Thyroid gland (tissue), 4 donors: ENCODE measurements around the gene KRTAP4-3. TPM values are rescaled to one million over a fixed set of nuclear protein-coding genes. Genes with fewer than 3 reads are reported as not detected.
"Not testable (repeated sequence)": the region's sequence is repeated elsewhere in the genome, so short reads cannot be mapped to it uniquely, and the experiment has no call there.

Experiments
- DNase-seq, 2 donors: peaks; one replicate each; pipeline ENCODE4 v3.0.0-alpha.2; 2019
- H3K27ac ChIP-seq, 3 donors: fragments of 200-600 bp; sonication (generic); 1 replicate in 2 of 3; 2 replicates in 1 of 3; pipeline ENCODE4 v1.5.1; 2016 to 2019; ENCODE audit warnings: mild to moderate bottlenecking in 1 of 3, moderate library complexity in 1 of 3
- H3K27me3 ChIP-seq: fragments of 200-600 bp; sonication (generic); one replicate; pipeline ENCODE4 v1.5.1; 2019
- H3K36me3 ChIP-seq, 2 donors: fragments of 200-600 bp; sonication (generic); one replicate each; pipeline ENCODE4 v1.5.1; 2016 to 2019
- H3K4me1 ChIP-seq, 2 donors: fragments of 200-600 bp; sonication (generic); one replicate each; pipeline ENCODE4 v1.5.1; 2017 to 2019
- H3K4me3 ChIP-seq, 3 donors: fragments of 200-600 bp; sonication (generic); replicated peaks in 1 of 3; 1 replicate in 2 of 3; 2 replicates in 1 of 3; pipeline ENCODE4 v1.5.1; 2016; ENCODE audit warnings: mild to moderate bottlenecking in 1 of 3
- H3K9me3 ChIP-seq: fragments of 200-600 bp; sonication (generic); one replicate; pipeline ENCODE4 v1.5.1; 2017
- CTCF ChIP-seq, 6 experiments: fragments of 200-600 bp in 3 of 6; fragments of 450-650 bp in 3 of 6; sonication (generic) in 3 of 6; IDR thresholded peaks; one replicate each; pipeline ENCODE4 v1.5.1; 2016 to 2019; ENCODE audit warnings: antibody characterized with exemption in 6 of 6, mild to moderate bottlenecking in 2 of 6, inconsistent platforms in 1 of 6, moderate library complexity in 1 of 6
- POLR2A ChIP-seq, 2 donors: fragments of 450-650 bp; IDR thresholded peaks; one replicate each; pipeline ENCODE4 v1.6.1; 2017; ENCODE audit warnings: antibody characterized with exemption in 2 of 2, mild to moderate bottlenecking in 2 of 2, moderate library complexity in 1 of 2
- WGBS, 2 donors: methylation state at CpG; one replicate each; pipeline ENCODE4 v1.1.5; 2017; 5-methylcytosine and 5-hydroxymethylcytosine counted together
- intact Hi-C: fragments of 100-400 bp; cut with DNase I; formaldehyde crosslinking; loops from one replicate; pipeline ENCODE4 v1.15.1; 2023
- total RNA-seq, 4 donors: library from RNA; depleted of rRNA; stranded (reverse); fragments of >200 nt; gene quantifications; one replicate each; pipeline ENCODE4 v1.2.3, GENCODE V29; 2016

KRTAP4-3 gene
- total RNA-seq, 4 donors from 2014 or later, result not detected

GRCh38 chr17:41133880-41134735 is 33.9 kb downstream of the KRTAP4-3 start:
- intact Hi-C loops, result no loop called here
- TF ChIP-seq CTCF (IDR thresholded peaks at IDR 0.05), result no peak
- TF ChIP-seq POLR2A (IDR thresholded peaks at IDR 0.05), result no peak
- no peaks in the 10 kb centered on the region for H3K36me3 ChIP-seq
- H3K27ac ChIP-seq, result no peak overlapping the region
- H3K4me3 ChIP-seq, result no peak overlapping the region
- no peaks in the 10 kb centered on the region for H3K9me3 ChIP-seq
- no peaks in the 10 kb centered on the region for H3K27me3 ChIP-seq
- no peaks in the 10 kb centered on the region for H3K4me1 ChIP-seq
- DNase-seq, result no peak
- 68 to 74% methylated on average over 2 of the region's 2 CpGs for WGBS, 2 donors

- intact Hi-C loops, result no loop called here
- Histone ChIP-seq H3K27me3 (no peaks in the 10 kb centered on the region), H3K9me3 (no peaks in the 10 kb centered on the region), H3K4me3 (no peak overlapping the region), H3K36me3 (no peaks in the 10 kb centered on the region), H3K4me1 (no peaks in the 10 kb centered on the region), H3K27ac (no peak overlapping the region)
- WGBS, 2 donors, result 92 to 95% methylated on average over 3 of the region's 3 CpGs
- DNase-seq, result no peak
- TF ChIP-seq CTCF (IDR thresholded peaks at IDR 0.05) (no peak), POLR2A (IDR thresholded peaks at IDR 0.05) (no peak)
Measured at GRCh38 chr17:41131979-41132378, 36.0 kb downstream of the KRTAP4-3 start.

GRCh38 chr17:41127371-41127770 is 40.6 kb downstream of the KRTAP4-3 start:
- no peaks in the 10 kb centered on the region for H3K36me3 ChIP-seq
- no peaks in the 10 kb centered on the region for H3K9me3 ChIP-seq
- 77 to 80% methylated on average over 1 of the region's 1 CpG for WGBS, 2 donors
- H3K27me3 ChIP-seq, result no peaks in the 10 kb centered on the region
- no peak overlapping the region for H3K27ac ChIP-seq
- TF ChIP-seq CTCF (IDR thresholded peaks at IDR 0.05), result no peak
- no peak for TF ChIP-seq POLR2A (IDR thresholded peaks at IDR 0.05)
- intact Hi-C loops, result no loop called here
- H3K4me3 ChIP-seq, result no peak overlapping the region
- H3K4me1 ChIP-seq, result no peaks in the 10 kb centered on the region
- DNase-seq, result no peak

GRCh38 chr17:41126412-41126811 is 41.6 kb downstream of the KRTAP4-3 start:
- WGBS, 2 donors, result 89 to 91% methylated on average over 3 of the region's 3 CpGs
- no peak overlapping the region for H3K4me3 ChIP-seq
- no peaks in the 10 kb centered on the region for H3K9me3 ChIP-seq
- no peaks in the 10 kb centered on the region for H3K27me3 ChIP-seq
- no peaks in the 10 kb centered on the region for H3K4me1 ChIP-seq
- H3K36me3 ChIP-seq, result no peaks in the 10 kb centered on the region
- DNase-seq, result no peak
- TF ChIP-seq CTCF (IDR thresholded peaks at IDR 0.05) (no peak), POLR2A (IDR thresholded peaks at IDR 0.05) (no peak)
- no peak overlapping the region for H3K27ac ChIP-seq
- intact Hi-C loops, result no loop called here

GRCh38 chr17:41125064-41125463 is 43.0 kb downstream of the KRTAP4-3 start:
- DNase-seq, result no peak
- Histone ChIP-seq H3K4me3 (no peak overlapping the region), H3K4me1 (no peaks in the 10 kb centered on the region), H3K27me3 (no peaks in the 10 kb centered on the region), H3K36me3 (no peaks in the 10 kb centered on the region), H3K27ac (no peak overlapping the region), H3K9me3 (no peaks in the 10 kb centered on the region)
- 93 to 99% methylated on average over 2 of the region's 2 CpGs for WGBS, 2 donors
- intact Hi-C loops, result no loop called here
- TF ChIP-seq POLR2A (IDR thresholded peaks at IDR 0.05) (no peak), CTCF (IDR thresholded peaks at IDR 0.05) (no peak)

- DNase-seq, H3K27ac ChIP-seq, intact Hi-C loops, H3K27me3 ChIP-seq, H3K4me1 ChIP-seq, H3K36me3 ChIP-seq, H3K4me3 ChIP-seq, H3K9me3 ChIP-seq: not testable (repeated sequence)
- 73 to 80% methylated on average over 2 to 3 of the region's 3 CpGs for WGBS, 2 donors
Measured at GRCh38 chr17:41123991-41124371, 44.0 kb downstream of the KRTAP4-3 start, which contains the start of gene KRTAP4-12. TSS of gene KRTAP4-12 (minus strand) at chr17:41124182. CDS start at chr17:41124122, 60 bp downstream.

- intact Hi-C loops, H3K4me1 ChIP-seq, H3K4me3 ChIP-seq, DNase-seq, H3K36me3 ChIP-seq, H3K9me3 ChIP-seq, H3K27ac ChIP-seq, H3K27me3 ChIP-seq: not testable (repeated sequence)
- 69 to 77% methylated on average over 9 to 12 of the region's 12 CpGs for WGBS, 2 donors
Measured at GRCh38 chr17:41123292-41123990, 44.6 kb downstream of the KRTAP4-3 start.
